Neural cell (in vitro differentiated cells): ENCODE measurements around the gene KCTD19. TPM values are rescaled to one million over a fixed set of nuclear protein-coding genes. Genes with fewer than 3 reads are reported as not detected.
"Not testable (repeated sequence)": the region's sequence is repeated elsewhere in the genome, so short reads cannot be mapped to it uniquely, and the experiment has no call there.

Experiments
- H2AFZ ChIP-seq: fragments of 200-600, 300-800 bp; sonication (generic), shearing (Covaris generic); 2 replicates; pipeline ENCODE4 v1.6.0; 2014; ENCODE audit warnings: low read depth, mild to moderate bottlenecking, antibody characterized with exemption, low read length, moderate library complexity
- H3F3A ChIP-seq: fragments of 200-600 bp; shearing (Covaris generic); 2 replicates; pipeline ENCODE4 v1.6.1; 2016; ENCODE audit warnings: mild to moderate bottlenecking, moderate library complexity, mixed read lengths, antibody characterized with exemption, low read length; ENCODE audit not compliant: insufficient read depth, poor library complexity, severe bottlenecking
- H3K27ac ChIP-seq: fragments of 200-600, 300-800 bp; sonication (generic), shearing (Covaris generic); 2 replicates; pipeline ENCODE4 v1.5.1; 2014; ENCODE audit warnings: mild to moderate bottlenecking, low read length, moderate library complexity
- H3K27me3 ChIP-seq: fragments of 300-800, 200-600 bp; sonication (generic), shearing (Covaris generic); 2 replicates; pipeline ENCODE4 v1.6.0; 2014; ENCODE audit warnings: mild to moderate bottlenecking, low read depth, low read length, moderate library complexity; ENCODE audit not compliant: insufficient read depth
- H3K36me3 ChIP-seq: fragments of 300-800, 200-600 bp; sonication (generic), shearing (Covaris generic); 2 replicates; pipeline ENCODE4 v1.5.1; 2014; ENCODE audit warnings: mild to moderate bottlenecking, antibody characterized with exemption, low read length, moderate library complexity; ENCODE audit not compliant: insufficient read depth
- H3K4me2 ChIP-seq: fragments of 300-800, 200-600 bp; sonication (generic), shearing (Covaris generic); 2 replicates; pipeline ENCODE4 v1.6.0; 2014; ENCODE audit warnings: mild to moderate bottlenecking, low read length
- H3K4me3 ChIP-seq: fragments of 300-800, 200-600 bp; sonication (generic), shearing (Covaris generic); 2 replicates; pipeline ENCODE4 v1.5.1; 2014; ENCODE audit warnings: mild to moderate bottlenecking, low read length, moderate library complexity
- H3K79me2 ChIP-seq: fragments of 200-600 bp; shearing (Covaris generic); replicated peaks from 2 replicates; pipeline ENCODE4 v1.6.0; 2014; ENCODE audit warnings: mild to moderate bottlenecking, low read length, moderate library complexity; ENCODE audit not compliant: insufficient read depth
- H3K9ac ChIP-seq: fragments of 300-800, 200-600 bp; sonication (generic), shearing (Covaris generic); 2 replicates; pipeline ENCODE4 v1.6.1; 2016; ENCODE audit warnings: mild to moderate bottlenecking, low read length, mixed read lengths
- H3K9me2 ChIP-seq: fragments of 200-600 bp; shearing (Covaris generic); 2 replicates; pipeline ENCODE4 v1.6.1; 2016; ENCODE audit warnings: mild to moderate bottlenecking, low read length, mixed read lengths; ENCODE audit not compliant: insufficient read depth
- H3K9me3 ChIP-seq: fragments of 200-600, 300-800 bp; sonication (generic), shearing (Covaris generic); 2 replicates; pipeline ENCODE4 v1.6.1; 2016; ENCODE audit warnings: mild to moderate bottlenecking, mixed run types, low read length, moderate library complexity, mixed read lengths
- H4K20me1 ChIP-seq: fragments of 200-600 bp; shearing (Covaris generic); 2 replicates; pipeline ENCODE4 v1.6.1; 2016; ENCODE audit warnings: mild to moderate bottlenecking, mixed run types; ENCODE audit not compliant: insufficient read depth
- EP300 ChIP-seq: fragments of 450-650 bp; conservative IDR thresholded peaks from 2 replicates; pipeline ENCODE4 v1.6.1; 2014; ENCODE audit warnings: antibody characterized with exemption, mild to moderate bottlenecking, moderate library complexity; ENCODE audit not compliant: poor library complexity, severe bottlenecking
- EZH2 ChIP-seq: fragments of 200-600, 300-800 bp; shearing (Covaris generic), sonication (generic); IDR thresholded peaks from 2 replicates; pipeline ENCODE4 v1.6.1; 2014; ENCODE audit warnings: antibody characterized with exemption, low read length, borderline replicate concordance, mild to moderate bottlenecking; ENCODE audit not compliant: insufficient read depth, poor library complexity, severe bottlenecking
- MXI1 ChIP-seq: fragments of 450-650 bp; conservative IDR thresholded peaks from 2 replicates; pipeline ENCODE4 v1.6.1; 2014; ENCODE audit warnings: antibody characterized with exemption, mild to moderate bottlenecking; ENCODE audit not compliant: poor library complexity, severe bottlenecking
- POLR2AphosphoS5 ChIP-seq: IDR thresholded peaks from 2 replicates; pipeline ENCODE4 v1.6.1; 2012
- RAD21 ChIP-seq: fragments of 450-650 bp; conservative IDR thresholded peaks from 2 replicates; pipeline ENCODE4 v1.6.1; 2014; ENCODE audit warnings: antibody characterized with exemption, mild to moderate bottlenecking, moderate library complexity
- SMC3 ChIP-seq: fragments of 450-650 bp; conservative IDR thresholded peaks from 2 replicates; pipeline ENCODE4 v1.6.1; 2014; ENCODE audit warnings: antibody characterized with exemption, mild to moderate bottlenecking, moderate library complexity; ENCODE audit not compliant: poor library complexity
- TAF1 ChIP-seq: IDR thresholded peaks from 2 replicates; pipeline ENCODE4 v1.6.1; 2012; ENCODE audit warnings: low read depth
- polyA plus RNA-seq: library from polyadenylated mRNA; depleted of rRNA; stranded (reverse); fragments of >200 nt; gene quantifications from 2 replicates; pipeline ENCODE4 v1.2.3, GENCODE V29; 2014
- TF ChIP-seq, protein P1 (sequence below): fragments of 450-650 bp; IDR thresholded peaks from 2 replicates; pipeline ENCODE4 v1.5.1; 2014; ENCODE audit warnings: antibody characterized with exemption, mild to moderate bottlenecking, moderate library complexity; ENCODE audit not compliant: poor library complexity, severe bottlenecking
- TF ChIP-seq, protein P2 (sequence below): IDR thresholded peaks from 2 replicates; pipeline ENCODE4 v1.6.1; 2012; ENCODE audit warnings: borderline replicate concordance

The KCTD19 gene
- polyA plus RNA-seq, 1 donor from 2014 or later = 0.45 TPM

DNA sequence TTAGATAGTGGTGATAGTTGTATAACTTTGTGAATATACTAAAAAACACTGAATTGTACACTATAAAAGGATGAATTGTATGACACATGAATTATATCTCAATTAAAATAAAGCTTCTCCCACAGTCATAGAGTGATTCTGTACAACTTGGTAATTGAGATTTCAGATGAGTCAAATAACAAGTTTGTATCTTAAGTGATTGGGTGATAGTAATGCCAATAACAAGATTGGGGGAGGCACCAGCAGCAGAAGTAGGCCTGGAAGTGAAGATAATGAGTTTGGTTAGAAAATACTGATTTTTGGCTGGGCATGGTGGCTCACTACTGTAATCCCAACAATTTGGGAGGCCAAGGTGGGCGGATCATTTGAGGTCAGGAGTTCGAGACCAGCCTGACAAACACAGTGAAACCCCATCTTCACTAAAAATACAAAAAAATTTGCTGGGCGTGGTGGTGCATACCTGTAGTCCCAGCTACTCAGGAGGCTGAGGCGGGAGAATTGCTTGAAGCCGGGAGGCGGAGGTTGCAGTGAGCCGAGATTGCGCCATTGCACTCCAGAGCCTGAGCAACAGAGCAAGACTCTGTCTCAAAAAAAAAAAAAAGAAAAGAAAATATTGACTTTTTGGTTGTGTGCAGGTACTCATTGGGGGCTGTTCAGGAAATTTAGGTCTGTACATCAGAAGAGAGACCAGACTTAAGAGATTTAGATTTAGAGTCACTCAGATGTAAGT is 33.2 kb upstream of the KCTD19 start:
- not testable (repeated sequence) for H3K36me3 ChIP-seq, H4K20me1 ChIP-seq, H3K27ac ChIP-seq, H3F3A ChIP-seq, H3K9ac ChIP-seq, H2AFZ ChIP-seq, H3K4me2 ChIP-seq, H3K79me2 ChIP-seq, H3K4me3 ChIP-seq, H3K9me2 ChIP-seq, H3K27me3 ChIP-seq, H3K9me3 ChIP-seq

DNA sequence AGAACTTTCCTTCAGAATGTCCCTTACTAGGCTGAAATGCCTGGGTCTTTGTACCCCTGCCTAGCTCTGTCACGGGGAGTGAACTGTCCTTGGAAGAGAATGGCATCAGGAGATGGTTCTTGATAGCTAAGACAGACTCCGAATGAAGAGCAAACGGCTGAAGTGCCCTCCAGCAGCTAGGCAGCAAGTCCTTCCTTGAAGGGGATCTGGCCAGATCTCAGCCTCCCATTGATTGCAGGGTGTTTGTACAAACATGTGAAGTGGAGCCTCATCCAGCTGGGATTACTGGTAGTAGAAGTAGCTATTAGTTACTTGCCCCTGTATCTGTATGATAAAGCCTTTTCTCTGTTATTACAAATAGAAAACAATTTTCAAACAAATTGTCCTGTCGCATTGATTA is 31.0 kb upstream of the KCTD19 start:
- no peak overlapping the region for H3K4me3 ChIP-seq
- H3K9me2 ChIP-seq = no peaks in the 10 kb centered on the region
- H3K27me3 ChIP-seq = no peaks in the 10 kb centered on the region
- H3K9me3 ChIP-seq = no peaks in the 10 kb centered on the region
- H4K20me1 ChIP-seq = no peaks in the 10 kb centered on the region
- H3F3A ChIP-seq = no peaks in the 10 kb centered on the region
- no peak overlapping the region for H3K9ac ChIP-seq
- no peak overlapping the region for H3K4me2 ChIP-seq
- no peak overlapping the region for H2AFZ ChIP-seq
- no peaks in the 10 kb centered on the region for H3K79me2 ChIP-seq
- no peaks in the 10 kb centered on the region for H3K36me3 ChIP-seq
- H3K27ac ChIP-seq = no peak overlapping the region
- no peak for TF ChIP-seq RAD21
- TF ChIP-seq, protein P1, sequence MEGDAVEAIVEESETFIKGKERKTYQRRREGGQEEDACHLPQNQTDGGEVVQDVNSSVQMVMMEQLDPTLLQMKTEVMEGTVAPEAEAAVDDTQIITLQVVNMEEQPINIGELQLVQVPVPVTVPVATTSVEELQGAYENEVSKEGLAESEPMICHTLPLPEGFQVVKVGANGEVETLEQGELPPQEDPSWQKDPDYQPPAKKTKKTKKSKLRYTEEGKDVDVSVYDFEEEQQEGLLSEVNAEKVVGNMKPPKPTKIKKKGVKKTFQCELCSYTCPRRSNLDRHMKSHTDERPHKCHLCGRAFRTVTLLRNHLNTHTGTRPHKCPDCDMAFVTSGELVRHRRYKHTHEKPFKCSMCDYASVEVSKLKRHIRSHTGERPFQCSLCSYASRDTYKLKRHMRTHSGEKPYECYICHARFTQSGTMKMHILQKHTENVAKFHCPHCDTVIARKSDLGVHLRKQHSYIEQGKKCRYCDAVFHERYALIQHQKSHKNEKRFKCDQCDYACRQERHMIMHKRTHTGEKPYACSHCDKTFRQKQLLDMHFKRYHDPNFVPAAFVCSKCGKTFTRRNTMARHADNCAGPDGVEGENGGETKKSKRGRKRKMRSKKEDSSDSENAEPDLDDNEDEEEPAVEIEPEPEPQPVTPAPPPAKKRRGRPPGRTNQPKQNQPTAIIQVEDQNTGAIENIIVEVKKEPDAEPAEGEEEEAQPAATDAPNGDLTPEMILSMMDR = no peak

DNA sequence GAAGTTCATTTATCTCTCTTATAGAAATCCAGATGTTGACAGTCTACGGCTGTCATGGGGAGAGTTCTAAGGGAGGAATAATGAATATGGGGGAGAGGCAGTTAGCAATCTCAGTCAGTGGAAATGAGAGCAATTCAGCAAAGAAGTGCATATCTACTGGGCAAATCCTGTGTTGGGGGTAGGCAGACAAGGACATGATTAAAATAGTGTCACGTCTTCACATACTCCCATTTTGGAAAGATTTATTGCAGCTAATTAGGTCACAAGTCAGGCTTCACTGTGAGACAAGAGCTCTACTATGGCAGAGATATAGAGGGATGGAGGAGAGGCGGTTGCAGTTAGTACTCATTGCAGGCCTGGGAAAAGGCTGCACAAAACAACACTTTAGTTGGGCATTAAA is 29.9 kb upstream of the KCTD19 start:
- Histone ChIP-seq H3K9me3 (no peaks in the 10 kb centered on the region), H3F3A (no peaks in the 10 kb centered on the region), H3K4me2 (no peak overlapping the region), H4K20me1 (no peaks in the 10 kb centered on the region), H3K36me3 (no peaks in the 10 kb centered on the region), H3K27me3 (no peaks in the 10 kb centered on the region), H3K9ac (no peak overlapping the region), H3K4me3 (no peak overlapping the region), H3K79me2 (no peaks in the 10 kb centered on the region), H3K27ac (no peak overlapping the region), H3K9me2 (no peaks in the 10 kb centered on the region), H2AFZ (no peak overlapping the region)
- TF ChIP-seq POLR2AphosphoS5 = no peak
- TF ChIP-seq EZH2 = no peak
- no peak for TF ChIP-seq EP300
- TF ChIP-seq RAD21 = no peak
- TF ChIP-seq, protein P2, sequence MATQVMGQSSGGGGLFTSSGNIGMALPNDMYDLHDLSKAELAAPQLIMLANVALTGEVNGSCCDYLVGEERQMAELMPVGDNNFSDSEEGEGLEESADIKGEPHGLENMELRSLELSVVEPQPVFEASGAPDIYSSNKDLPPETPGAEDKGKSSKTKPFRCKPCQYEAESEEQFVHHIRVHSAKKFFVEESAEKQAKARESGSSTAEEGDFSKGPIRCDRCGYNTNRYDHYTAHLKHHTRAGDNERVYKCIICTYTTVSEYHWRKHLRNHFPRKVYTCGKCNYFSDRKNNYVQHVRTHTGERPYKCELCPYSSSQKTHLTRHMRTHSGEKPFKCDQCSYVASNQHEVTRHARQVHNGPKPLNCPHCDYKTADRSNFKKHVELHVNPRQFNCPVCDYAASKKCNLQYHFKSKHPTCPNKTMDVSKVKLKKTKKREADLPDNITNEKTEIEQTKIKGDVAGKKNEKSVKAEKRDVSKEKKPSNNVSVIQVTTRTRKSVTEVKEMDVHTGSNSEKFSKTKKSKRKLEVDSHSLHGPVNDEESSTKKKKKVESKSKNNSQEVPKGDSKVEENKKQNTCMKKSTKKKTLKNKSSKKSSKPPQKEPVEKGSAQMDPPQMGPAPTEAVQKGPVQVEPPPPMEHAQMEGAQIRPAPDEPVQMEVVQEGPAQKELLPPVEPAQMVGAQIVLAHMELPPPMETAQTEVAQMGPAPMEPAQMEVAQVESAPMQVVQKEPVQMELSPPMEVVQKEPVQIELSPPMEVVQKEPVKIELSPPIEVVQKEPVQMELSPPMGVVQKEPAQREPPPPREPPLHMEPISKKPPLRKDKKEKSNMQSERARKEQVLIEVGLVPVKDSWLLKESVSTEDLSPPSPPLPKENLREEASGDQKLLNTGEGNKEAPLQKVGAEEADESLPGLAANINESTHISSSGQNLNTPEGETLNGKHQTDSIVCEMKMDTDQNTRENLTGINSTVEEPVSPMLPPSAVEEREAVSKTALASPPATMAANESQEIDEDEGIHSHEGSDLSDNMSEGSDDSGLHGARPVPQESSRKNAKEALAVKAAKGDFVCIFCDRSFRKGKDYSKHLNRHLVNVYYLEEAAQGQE = no peak
- TF ChIP-seq TAF1 = no peak
- no peak for TF ChIP-seq SMC3
- TF ChIP-seq MXI1 = no peak
- TF ChIP-seq, protein P1 = no peak

DNA sequence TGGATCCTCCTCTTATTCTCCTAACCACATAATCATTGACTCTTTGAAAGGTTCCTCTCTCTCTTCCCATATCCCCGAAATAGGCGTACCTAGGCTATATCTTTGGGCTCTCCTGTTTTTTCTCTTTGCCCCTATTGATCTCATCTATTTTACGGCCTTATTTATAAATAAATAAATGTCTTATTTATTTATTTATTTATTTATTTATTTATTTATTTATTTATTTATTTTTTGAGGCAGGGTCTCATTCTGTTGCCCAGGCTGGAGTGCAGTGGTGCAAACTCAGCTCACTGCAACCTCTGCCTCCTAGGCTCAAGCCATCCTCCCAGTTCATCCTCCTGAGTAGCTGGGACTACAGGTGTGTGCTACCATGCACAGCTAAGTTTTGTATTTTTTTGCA is 25.9 kb upstream of the KCTD19 start:
- not testable (repeated sequence) for H3K9me3 ChIP-seq

More for the DNA sequence above, 25.9 kb upstream of the KCTD19 start:
- not testable (repeated sequence) for H3K79me2 ChIP-seq, H3K36me3 ChIP-seq, H3K9me2 ChIP-seq, H2AFZ ChIP-seq, H4K20me1 ChIP-seq, H3K4me3 ChIP-seq, H3F3A ChIP-seq, H3K9ac ChIP-seq, H3K27ac ChIP-seq, H3K27me3 ChIP-seq, H3K4me2 ChIP-seq
